Tibial nerve (tissue), 4 donors: ENCODE results near the gene TCF4.

Experiments
- CTCF ChIP-seq, 5 experiments: fragments of 200-600 bp in 3 of 5; fragments of 450-650 bp in 2 of 5; sonication (generic) in 3 of 5; IDR thresholded peaks; one replicate each; pipeline ENCODE4 v1.5.1; 2016 to 2019; ENCODE audit warnings: antibody characterized with exemption in 5 of 5, mild to moderate bottlenecking in 3 of 5, moderate library complexity in 2 of 5
- EP300 ChIP-seq, 2 donors: sonication (generic); formaldehyde crosslinking; IDR thresholded peaks; one replicate each; pipeline ENCODE4 v1.6.1; 2017; ENCODE audit warnings: antibody characterized with exemption in 2 of 2, mild to moderate bottlenecking in 1 of 2
- POLR2A ChIP-seq, 2 donors: fragments of 450-650 bp; IDR thresholded peaks; one replicate each; pipeline ENCODE4 v1.6.1; 2017; ENCODE audit warnings: antibody characterized with exemption in 2 of 2, mild to moderate bottlenecking in 2 of 2, moderate library complexity in 2 of 2

- TF ChIP-seq CTCF (IDR thresholded peaks at IDR 0.05) (no peak), POLR2A (IDR thresholded peaks at IDR 0.05) (no peak), EP300 (IDR thresholded peaks at IDR 0.05) (no peak)
Observed at GRCh38 chr18:55448420-55448819, 139.6 kb downstream of the TCF4 start.
